ENCODE measurements around the gene XPO4.
A peak's percentile ranks its signal among the peaks of the same experiment; 100 is the strongest.
"Not testable (repeated sequence)": the region's sequence is repeated elsewhere in the genome, so short reads cannot be mapped to it uniquely, and the experiment has no call there.

XPO4 gene

GRCh38 chr13:20780317-20780716, 122.2 kb downstream of the XPO4 start:
- DNase-seq = no peak

GRCh38 chr13:20779405-20779804, 123.1 kb downstream of the XPO4 start:
- DNase-seq = no peak

GRCh38 chr13:20778311-20778710, 124.2 kb downstream of the XPO4 start:
- no peak for DNase-seq

GRCh38 chr13:20776751-20777150, 125.8 kb downstream of the XPO4 start:
- DNase-seq = no peak

GRCh38 chr13:20775961-20776360, 126.6 kb downstream of the XPO4 start:
- DNase-seq = no peak

- no peak for DNase-seq
These were observed 127.8 kb downstream of the XPO4 start for GRCh38 chr13:20774746-20775145.

GRCh38 chr13:20773194-20774080, 129.1 kb downstream of the XPO4 start, which contains the start of gene EEF1AKMT1:
Gene EEF1AKMT1, minus strand, starts transcription at chr13:20773961. Its CDS starts 16,363 bp downstream, at chr13:20757598.
- peak; percentile 94 for DNase-seq

- no peak for DNase-seq
These were observed 130.0 kb downstream of the XPO4 start for GRCh38 chr13:20772401-20773131.

GRCh38 chr13:20769834-20770233, 132.7 kb downstream of the XPO4 start:
- DNase-seq = no peak

- no peak for DNase-seq
These were observed 133.5 kb downstream of the XPO4 start for GRCh38 chr13:20769091-20769490.

- no peak for DNase-seq
These were observed 135.1 kb downstream of the XPO4 start for GRCh38 chr13:20767309-20767943.

GRCh38 chr13:20760872-20761271, 141.7 kb downstream of the XPO4 start:
- no peak for DNase-seq

GRCh38 chr13:20754009-20754408, 148.5 kb downstream of the XPO4 start:
- no peak for DNase-seq

GRCh38 chr13:20749377-20749776, 153.2 kb downstream of the XPO4 start:
- DNase-seq = no peak

- not testable (repeated sequence) for DNase-seq
These were observed 158.6 kb downstream of the XPO4 start for GRCh38 chr13:20743830-20744404.

- no peak for DNase-seq
These were observed 162.5 kb downstream of the XPO4 start for GRCh38 chr13:20740021-20740420.

- DNase-seq = no peak
These were observed 163.9 kb downstream of the XPO4 start for GRCh38 chr13:20738616-20739015.

GRCh38 chr13:20729633-20730585, 172.6 kb downstream of the XPO4 start:
- DNase-seq = no peak

- no peak for DNase-seq
These were observed 173.8 kb downstream of the XPO4 start for GRCh38 chr13:20728579-20729311.

GRCh38 chr13:20727856-20728255, 174.7 kb downstream of the XPO4 start:
- no peak for DNase-seq
